Stomach (tissue), 4 donors: ENCODE results near the gene CAMTA2.

Source experiments
- CTCF ChIP-seq, 7 experiments: fragments of 450-650 bp in 4 of 7; fragments of 200-600 bp in 3 of 7; sonication (generic) in 3 of 7; IDR thresholded peaks; one replicate each; pipeline ENCODE4 v1.5.1; 2016 to 2019; ENCODE audit warnings: antibody characterized with exemption in 7 of 7, control low read depth in 2 of 7, mild to moderate bottlenecking in 1 of 7
- EP300 ChIP-seq: sonication (generic); formaldehyde crosslinking; IDR thresholded peaks from one replicate; pipeline ENCODE4 v1.6.1; 2017; ENCODE audit warnings: antibody characterized with exemption
- POLR2A ChIP-seq, 4 donors: fragments of 450-650 bp; IDR thresholded peaks; one replicate each; pipeline ENCODE4 v1.6.1; 2016; ENCODE audit warnings: antibody characterized with exemption in 4 of 4, control low read depth in 2 of 4, mild to moderate bottlenecking in 1 of 4, moderate library complexity in 1 of 4
- POLR2AphosphoS5 ChIP-seq, 3 donors: sonication (generic); formaldehyde crosslinking; IDR thresholded peaks; one replicate each; pipeline ENCODE4 v1.6.1; 2016; ENCODE audit warnings: antibody characterized with exemption in 3 of 3

- TF ChIP-seq CTCF (IDR thresholded peaks at IDR 0.05) (no peak), POLR2AphosphoS5 (IDR thresholded peaks at IDR 0.05) (no peak), EP300 (no peak), POLR2A (IDR thresholded peaks at IDR 0.05) (no peak)
These were observed 40.4 kb upstream of the CAMTA2 start for GRCh38 chr17:5027916-5028315.
